Body of pancreas (tissue), 4 donors: Measurements from ENCODE around the gene TCF3. TPM values are rescaled to one million over a fixed set of nuclear protein-coding genes. Genes with fewer than 3 reads are reported as not detected.
"Not testable (repeated sequence)": the region's sequence is repeated elsewhere in the genome, so short reads cannot be mapped to it uniquely, and the experiment has no call there.

Source experiments
- ATAC-seq: fragments of 150-250 bp; one replicate; pipeline ENCODE4 v1.9.1; 2016
- DNase-seq, 4 donors: peaks; one replicate each; pipeline ENCODE4 v3.0.0-alpha.2; 2019
- H3K27ac ChIP-seq, 4 donors: fragments of 200-600 bp; sonication (generic); 1 replicate in 3 of 4; 2 replicates in 1 of 4; pipeline versions ENCODE4 v1.5.1 to v1.6.1; 2016 to 2019; ENCODE audit warnings: mild to moderate bottlenecking in 1 of 4, mixed read lengths in 1 of 4, moderate library complexity in 1 of 4
- H3K27me3 ChIP-seq, 2 donors: fragments of 200-600 bp; sonication (generic); one replicate each; pipeline ENCODE4 v1.6.0; 2016; ENCODE audit warnings: mild to moderate bottlenecking in 1 of 2
- H3K36me3 ChIP-seq, 2 donors: fragments of 200-600 bp; sonication (generic); replicated peaks in 1 of 2; 2 replicates each; pipeline ENCODE4 v1.5.1; 2016; ENCODE audit warnings: low read depth in 2 of 2; ENCODE audit not compliant: insufficient read depth in 1 of 2
- H3K4me1 ChIP-seq: fragments of 200-600 bp; sonication (generic); one replicate; pipeline ENCODE4 v1.6.0; 2016
- H3K4me3 ChIP-seq, 2 donors: fragments of 200-600 bp; sonication (generic); 1 replicate in 1 of 2; 2 replicates in 1 of 2; pipeline ENCODE4 v1.5.1; 2016 to 2019
- H3K9me3 ChIP-seq, 3 donors: fragments of 200-600 bp; sonication (generic); 1 replicate in 2 of 3; 2 replicates in 1 of 3; pipeline ENCODE4 v1.5.1; 2016
- CTCF ChIP-seq, 7 experiments: fragments of 450-650 bp in 4 of 7; fragments of 200-600 bp in 3 of 7; sonication (generic) in 3 of 7; IDR thresholded peaks; one replicate each; pipeline ENCODE4 v1.5.1; 2016 to 2019; ENCODE audit warnings: antibody characterized with exemption in 7 of 7
- POLR2A ChIP-seq, 3 donors: fragments of 450-650 bp; IDR thresholded peaks; one replicate each; pipeline ENCODE4 v1.6.1; 2016; ENCODE audit warnings: antibody characterized with exemption in 3 of 3, mild to moderate bottlenecking in 2 of 3
- WGBS, 2 donors: methylation state at CpG; one replicate each; pipeline ENCODE4 v1.1.5; 2017; 5-methylcytosine and 5-hydroxymethylcytosine counted together
- intact Hi-C: fragments of 100-400 bp; cut with DNase I; formaldehyde crosslinking; loops from one replicate; pipeline ENCODE4 v1.15.1; 2023
- total RNA-seq, 2 donors: library from RNA; depleted of rRNA; stranded (reverse); fragments of >200 nt; gene quantifications; one replicate each; pipeline ENCODE4 v1.1.0, GENCODE V29; 2016

The TCF3 gene
- total RNA-seq, 2 donors from 2014 or later = 23.7 to 25.4 TPM

- Histone ChIP-seq H3K4me1 (peaks cover 44% of the 10 kb centered on the region), H3K27me3 (peaks cover 0 to 23% of the 10 kb centered on the region in 2 donors), H3K36me3 (no peaks in the 10 kb centered on the region), H3K27ac (no peak overlapping the region), H3K9me3 (no peaks in the 10 kb centered on the region), H3K4me3 (no peak overlapping the region)
- WGBS, 2 donors = 82% methylated on average over 18 to 33 of the region's 33 CpGs
- ATAC-seq = no peak
- TF ChIP-seq CTCF (IDR thresholded peaks at IDR 0.05) (no peak), POLR2A (IDR thresholded peaks at IDR 0.05) (no peak)
- no peak for DNase-seq
- intact Hi-C loops = no loop called here
These were observed 20.6 kb upstream of the TCF3 start for GRCh38 chr19:1672769-1673644.

GRCh38 chr19:1672038-1672768 is 19.8 kb upstream of the TCF3 start:
- Histone ChIP-seq H3K27ac (no peak overlapping the region), H3K4me3 (no peak overlapping the region), H3K27me3 (peaks cover 0 to 23% of the 10 kb centered on the region in 2 donors), H3K36me3 (no peaks in the 10 kb centered on the region), H3K4me1 (peaks cover 48% of the 10 kb centered on the region), H3K9me3 (no peaks in the 10 kb centered on the region)
- TF ChIP-seq POLR2A (IDR thresholded peaks at IDR 0.05) (no peak), CTCF (IDR thresholded peaks at IDR 0.05) (peak; percentile 58 to 90 (median 85))
- DNase-seq (peak in 2 of 4 donors; percentile 43 to 45), ATAC-seq (peak; percentile 43)
- 9 to 18% methylated on average over 22 to 44 of the region's 57 CpGs for WGBS, 2 donors
- intact Hi-C loops = no loop called here

DNA sequence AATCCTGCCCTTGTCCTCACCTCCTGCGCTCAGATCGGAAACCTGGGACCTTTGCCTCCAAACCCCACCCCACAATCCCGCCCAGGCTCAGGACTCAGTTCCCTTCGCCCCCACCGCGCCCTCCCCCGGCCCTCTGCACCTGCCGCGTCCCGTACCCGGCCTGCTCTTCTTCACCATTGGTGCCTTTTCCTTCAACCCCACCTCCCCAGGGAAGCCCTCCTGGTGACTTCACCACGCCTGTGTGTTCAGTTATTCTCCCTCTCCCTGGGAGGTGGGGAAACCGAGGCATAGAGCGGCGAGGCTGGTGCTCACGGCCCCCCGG is 19.3 kb upstream of the TCF3 start:
- intact Hi-C loops = loop anchor here (2.0 kb wide), 1 partner anchor 95 kb away; no protein-coding TSS in a partner anchor
- ATAC-seq (no peak), DNase-seq (no peak)
- Histone ChIP-seq H3K9me3 (no peaks in the 10 kb centered on the region), H3K4me3 (no peak overlapping the region), H3K27me3 (peaks cover 0 to 24% of the 10 kb centered on the region in 2 donors), H3K36me3 (no peaks in the 10 kb centered on the region), H3K4me1 (peaks cover 47% of the 10 kb centered on the region), H3K27ac (no peak overlapping the region)
- WGBS, 2 donors = 6 to 7% methylated on average over 8 to 14 of the region's 17 CpGs
- TF ChIP-seq POLR2A (IDR thresholded peaks at IDR 0.05) (no peak), CTCF (IDR thresholded peaks at IDR 0.05) (no peak)

DNA sequence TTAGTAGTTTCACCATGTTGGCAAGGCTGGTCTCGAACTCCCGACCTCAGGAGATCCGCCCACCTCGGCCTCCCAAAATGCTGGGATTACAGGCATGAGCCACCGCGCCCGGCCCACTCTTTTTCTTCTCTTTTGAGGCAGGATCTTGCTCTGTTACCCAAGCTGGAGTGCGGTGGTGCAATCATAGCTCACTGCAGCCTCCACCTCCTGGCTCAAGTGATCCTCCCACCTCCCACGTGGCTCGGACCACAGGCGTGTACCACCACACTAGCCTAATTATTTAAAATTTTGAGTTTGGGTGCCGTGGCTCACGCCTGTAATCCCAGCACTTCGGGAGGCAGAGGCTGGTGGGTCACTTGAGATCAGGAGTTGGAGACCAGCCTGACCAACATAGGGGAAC is 18.3 kb upstream of the TCF3 start:
- WGBS, 2 donors = 45 to 59% methylated on average over 14 of the region's 14 CpGs
- not testable (repeated sequence) for ATAC-seq, H3K9me3 ChIP-seq, DNase-seq, H3K4me3 ChIP-seq, H3K36me3 ChIP-seq, H3K27ac ChIP-seq
- intact Hi-C loops = loop anchor here (2.0 kb wide), 1 partner anchor 96 kb away; no protein-coding TSS in a partner anchor
- H3K4me1 ChIP-seq = peaks cover 37% of the 10 kb centered on the region
- peaks cover 0 to 24% of the 10 kb centered on the region in 2 donors for H3K27me3 ChIP-seq
